Cardiac muscle cell (in vitro differentiated cells and primary cell): ENCODE data around the gene CLTA. TPM values are rescaled to one million over a fixed set of nuclear protein-coding genes. Genes with fewer than 3 reads are reported as not detected.

ENCODE experiments used
- DNase-seq, 2 donors: peaks; one replicate each; pipeline versions ENCODE4 v3.0.0 to v3.0.0-alpha.2; 2010 to 2017; ENCODE audit warnings: low read depth in 1 of 2, low spot score in 1 of 2
- H3K27ac ChIP-seq: fragments of 200-600 bp; sonication (generic); 2 replicates; pipeline ENCODE4 v1.5.1; 2016
- H3K27me3 ChIP-seq: fragments of 200-600 bp; sonication (generic); 2 replicates; pipeline ENCODE4 v1.6.0; 2016; ENCODE audit warnings: control low read depth
- H3K36me3 ChIP-seq: fragments of 200-600 bp; sonication (generic); 2 replicates; pipeline ENCODE4 v1.5.1; 2016; ENCODE audit warnings: control low read depth
- H3K4me1 ChIP-seq: fragments of 200-600 bp; sonication (generic); 2 replicates; pipeline ENCODE4 v1.8.1; 2017; ENCODE audit warnings: low read depth, mild to moderate bottlenecking, mixed run types
- H3K4me3 ChIP-seq: fragments of 200-600 bp; sonication (generic); 2 replicates; pipeline ENCODE4 v1.5.1; 2016; ENCODE audit warnings: mild to moderate bottlenecking
- H3K9me3 ChIP-seq: fragments of 200-600 bp; sonication (generic); 2 replicates; pipeline ENCODE4 v1.5.1; 2017; ENCODE audit warnings: low read depth, mild to moderate bottlenecking, control low read depth
- CTCF ChIP-seq: IDR thresholded peaks from 2 replicates; pipeline ENCODE4 v1.5.1; 2012; ENCODE audit warnings: low read depth, mild to moderate bottlenecking, low read length
- polyA plus RNA-seq: library from polyadenylated mRNA; unstranded; fragments of >200 nt; fragmentation: Nextera tagmentation; extraction: Ambion mirVana; gene quantifications from 2 replicates; pipeline ENCODE4 v1.2.1, GENCODE V29; 2016
- total RNA-seq: library from RNA; depleted of rRNA; stranded (reverse); fragments of >200 nt; gene quantifications from 2 replicates; pipeline ENCODE4 v1.2.3, GENCODE V29; 2016

CLTA gene
- total RNA-seq = 236 TPM in 2 replicates
- 118 and 147 TPM in 2 replicates for polyA plus RNA-seq

DNA sequence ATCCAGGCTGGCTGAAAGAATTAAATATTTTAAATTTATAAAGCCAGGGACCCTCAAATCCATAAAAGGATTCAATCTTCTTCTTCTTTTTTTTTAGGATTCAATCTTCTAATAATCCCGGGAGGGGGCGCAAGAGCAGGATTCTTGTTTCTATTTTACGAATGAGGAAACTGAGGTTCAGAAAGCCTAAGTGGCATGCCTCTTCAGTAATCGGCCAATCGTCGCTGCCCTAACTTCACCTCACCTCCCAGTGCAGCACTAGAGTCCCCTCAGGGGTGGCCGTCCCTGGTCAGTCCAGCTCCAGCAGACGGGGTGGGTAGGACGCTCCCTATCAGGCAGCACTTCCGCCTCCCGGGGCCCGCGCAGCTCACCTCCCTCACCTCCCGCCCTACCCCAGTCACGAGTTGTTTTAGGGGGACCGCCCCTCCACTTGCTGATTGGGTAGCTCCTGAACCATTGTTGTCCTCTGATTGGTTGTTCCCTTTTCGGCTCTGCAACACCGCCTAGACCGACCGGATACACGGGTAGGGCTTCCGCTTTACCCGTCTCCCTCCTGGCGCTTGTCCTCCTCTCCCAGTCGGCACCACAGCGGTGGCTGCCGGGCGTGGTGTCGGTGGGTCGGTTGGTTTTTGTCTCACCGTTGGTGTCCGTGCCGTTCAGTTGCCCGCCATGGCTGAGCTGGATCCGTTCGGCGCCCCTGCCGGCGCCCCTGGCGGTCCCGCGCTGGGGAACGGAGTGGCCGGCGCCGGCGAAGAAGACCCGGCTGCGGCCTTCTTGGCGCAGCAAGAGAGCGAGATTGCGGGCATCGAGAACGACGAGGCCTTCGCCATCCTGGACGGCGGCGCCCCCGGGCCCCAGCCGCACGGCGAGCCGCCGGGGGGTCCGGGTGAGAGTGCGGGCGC lies at the start of gene CLTA:
Gene CLTA (plus strand): TSS at position 534 of the 902 bp plus-strand sequence. CDS start 136 bp downstream, at position 670.
- no peaks in the 10 kb centered on the region for H3K9me3 ChIP-seq
- peak; percentile 62 for TF ChIP-seq CTCF
- H3K27ac ChIP-seq = peak within 1 kb of the TSS; percentile 94
- no peaks in the 10 kb centered on the region for H3K27me3 ChIP-seq
- no peaks in the 10 kb centered on the region for H3K36me3 ChIP-seq
- DNase-seq = peak; percentile 99
- H3K4me1 ChIP-seq = peaks cover 41% of the 10 kb centered on the region
- H3K4me3 ChIP-seq = peak within 1 kb of the TSS; percentile 68

GRCh38 chr9:36141288-36141687 lies 49.4 kb upstream of the CLTA start:
- peak; percentile 30 to 44 for DNase-seq

DNA sequence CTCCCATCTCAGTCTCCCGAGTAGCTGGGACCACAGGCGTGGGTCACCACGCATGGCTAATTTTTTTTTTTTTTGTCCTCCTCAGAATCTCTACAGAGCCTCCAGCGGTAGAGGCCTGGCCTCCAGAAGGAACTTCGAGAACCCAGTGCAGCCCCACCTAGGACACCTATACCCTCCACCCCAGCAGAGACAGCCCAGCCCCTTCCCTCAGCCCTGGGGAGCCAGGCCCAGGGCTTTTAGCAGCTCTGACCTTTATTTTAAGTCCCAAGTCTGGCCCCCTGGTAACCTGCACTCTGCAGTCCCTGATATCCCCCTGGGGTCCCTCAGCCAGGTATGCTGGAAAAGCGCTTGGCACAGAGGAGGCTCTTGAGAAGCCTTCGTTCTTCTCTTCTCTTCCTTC lies 49.0 kb upstream of the CLTA start:
- no peak for DNase-seq
- Histone ChIP-seq H3K27me3 (peaks cover 28% of the 10 kb centered on the region), H3K36me3 (no peaks in the 10 kb centered on the region), H3K4me1 (no peaks in the 10 kb centered on the region), H3K9me3 (no peaks in the 10 kb centered on the region), H3K27ac (no peak overlapping the region), H3K4me3 (no peak overlapping the region)
- no peak for TF ChIP-seq CTCF

More at GRCh38 chr9:36141288-36141687, 49.4 kb upstream of the CLTA start:
- Histone ChIP-seq H3K4me3 (no peak overlapping the region), H3K36me3 (no peaks in the 10 kb centered on the region), H3K27me3 (peaks cover 30% of the 10 kb centered on the region), H3K27ac (no peak overlapping the region), H3K9me3 (no peaks in the 10 kb centered on the region), H3K4me1 (no peaks in the 10 kb centered on the region)
- peak; percentile 48 for TF ChIP-seq CTCF

DNA sequence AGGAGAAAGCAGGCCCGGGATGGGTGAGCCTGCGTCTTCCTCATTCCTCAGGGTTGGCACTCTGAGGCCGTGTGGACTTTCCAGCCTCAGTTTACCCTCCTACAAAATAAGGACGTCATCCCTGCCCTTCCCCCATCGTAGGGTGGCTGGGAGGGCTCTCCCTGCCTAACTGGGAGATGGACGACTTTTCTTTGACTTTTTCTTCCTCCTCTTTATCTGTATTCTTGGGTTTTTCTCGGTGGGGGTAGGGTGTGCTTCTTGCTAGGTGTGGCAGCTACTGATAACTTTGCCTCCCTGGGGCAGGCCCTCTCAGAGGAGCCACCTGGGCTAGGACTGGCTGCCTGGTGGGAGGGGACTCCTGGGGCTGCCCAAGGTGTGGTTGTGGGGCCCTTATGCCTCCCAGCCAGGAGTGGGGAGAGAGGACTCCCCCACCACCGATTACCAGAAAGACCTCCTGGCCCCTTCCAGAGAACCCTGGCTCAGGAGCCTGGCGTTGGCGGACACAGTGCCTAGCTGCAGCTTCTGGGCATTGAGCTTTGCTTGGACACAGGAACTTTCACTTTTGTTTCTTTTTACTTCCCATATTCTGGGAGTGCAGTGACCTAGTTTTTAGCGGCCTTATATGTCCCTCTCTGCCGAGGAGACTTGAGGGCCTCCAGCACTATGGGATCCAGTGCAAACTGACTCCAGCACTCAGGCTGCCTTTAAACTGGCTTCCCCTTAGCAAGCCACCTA lies 48.0 kb upstream of the CLTA start:
- no peak for DNase-seq
- no peak overlapping the region for H3K4me3 ChIP-seq
- no peaks in the 10 kb centered on the region for H3K4me1 ChIP-seq
- H3K27ac ChIP-seq = no peak overlapping the region
- no peaks in the 10 kb centered on the region for H3K36me3 ChIP-seq
- H3K9me3 ChIP-seq = no peaks in the 10 kb centered on the region
- peaks cover 18% of the 10 kb centered on the region for H3K27me3 ChIP-seq
- TF ChIP-seq CTCF = no peak

DNA sequence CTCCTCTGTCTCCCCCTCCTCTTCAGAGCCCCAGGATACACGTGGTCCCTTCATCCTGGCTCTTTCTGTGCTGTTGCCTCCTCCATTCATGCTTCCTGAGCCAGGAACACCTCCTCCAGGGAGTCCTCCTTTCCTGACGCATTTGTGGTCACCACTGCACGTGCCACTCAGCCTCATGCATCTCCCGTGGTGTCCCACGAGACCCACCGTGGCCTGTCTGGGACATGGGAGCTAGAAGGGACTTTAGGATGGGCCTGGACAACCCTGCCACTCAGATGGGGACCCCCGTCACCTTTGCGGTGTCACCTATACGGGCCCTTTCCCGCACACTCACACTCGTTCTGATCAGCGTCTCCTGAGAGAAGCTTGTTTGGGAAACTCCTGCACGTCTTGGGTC lies 47.5 kb upstream of the CLTA start:
- H3K27ac ChIP-seq = no peak overlapping the region
- no peak for TF ChIP-seq CTCF
- no peak for DNase-seq
- H3K9me3 ChIP-seq = no peaks in the 10 kb centered on the region
- H3K4me3 ChIP-seq = no peak overlapping the region
- peaks cover 13% of the 10 kb centered on the region for H3K27me3 ChIP-seq
- H3K4me1 ChIP-seq = no peaks in the 10 kb centered on the region
- no peaks in the 10 kb centered on the region for H3K36me3 ChIP-seq
